Measurements from ENCODE around the gene ADAMTS8.

DNA sequence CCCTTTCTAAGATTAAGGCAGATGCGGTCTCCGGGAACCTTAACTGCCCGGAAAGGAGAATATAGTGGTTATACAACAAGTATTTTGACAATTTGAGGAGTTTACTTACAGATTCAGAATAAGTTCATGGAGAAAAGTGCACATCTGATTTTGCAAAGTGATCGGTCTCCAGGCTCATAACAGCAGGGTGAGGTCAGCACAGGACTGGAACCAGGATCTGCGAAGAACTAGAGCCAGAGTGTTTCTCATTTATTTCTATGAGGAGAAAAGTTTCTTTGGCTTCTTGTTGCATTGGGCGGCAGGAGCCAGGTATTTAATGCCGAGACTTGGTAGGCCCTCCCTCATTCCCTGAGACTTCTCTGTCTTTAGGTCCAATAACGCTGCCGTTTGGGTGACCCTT, 23.8 kb upstream of the ADAMTS8 start:
- TF ChIP-seq MAFK (IDR thresholded peaks at IDR 0.05; ENCODE audit: partially characterized antibody), result no peak
- TF ChIP-seq, protein P1, sequence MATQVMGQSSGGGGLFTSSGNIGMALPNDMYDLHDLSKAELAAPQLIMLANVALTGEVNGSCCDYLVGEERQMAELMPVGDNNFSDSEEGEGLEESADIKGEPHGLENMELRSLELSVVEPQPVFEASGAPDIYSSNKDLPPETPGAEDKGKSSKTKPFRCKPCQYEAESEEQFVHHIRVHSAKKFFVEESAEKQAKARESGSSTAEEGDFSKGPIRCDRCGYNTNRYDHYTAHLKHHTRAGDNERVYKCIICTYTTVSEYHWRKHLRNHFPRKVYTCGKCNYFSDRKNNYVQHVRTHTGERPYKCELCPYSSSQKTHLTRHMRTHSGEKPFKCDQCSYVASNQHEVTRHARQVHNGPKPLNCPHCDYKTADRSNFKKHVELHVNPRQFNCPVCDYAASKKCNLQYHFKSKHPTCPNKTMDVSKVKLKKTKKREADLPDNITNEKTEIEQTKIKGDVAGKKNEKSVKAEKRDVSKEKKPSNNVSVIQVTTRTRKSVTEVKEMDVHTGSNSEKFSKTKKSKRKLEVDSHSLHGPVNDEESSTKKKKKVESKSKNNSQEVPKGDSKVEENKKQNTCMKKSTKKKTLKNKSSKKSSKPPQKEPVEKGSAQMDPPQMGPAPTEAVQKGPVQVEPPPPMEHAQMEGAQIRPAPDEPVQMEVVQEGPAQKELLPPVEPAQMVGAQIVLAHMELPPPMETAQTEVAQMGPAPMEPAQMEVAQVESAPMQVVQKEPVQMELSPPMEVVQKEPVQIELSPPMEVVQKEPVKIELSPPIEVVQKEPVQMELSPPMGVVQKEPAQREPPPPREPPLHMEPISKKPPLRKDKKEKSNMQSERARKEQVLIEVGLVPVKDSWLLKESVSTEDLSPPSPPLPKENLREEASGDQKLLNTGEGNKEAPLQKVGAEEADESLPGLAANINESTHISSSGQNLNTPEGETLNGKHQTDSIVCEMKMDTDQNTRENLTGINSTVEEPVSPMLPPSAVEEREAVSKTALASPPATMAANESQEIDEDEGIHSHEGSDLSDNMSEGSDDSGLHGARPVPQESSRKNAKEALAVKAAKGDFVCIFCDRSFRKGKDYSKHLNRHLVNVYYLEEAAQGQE (IDR thresholded peaks at IDR 0.05), result no peak

Data from A549 (cell line).